Endothelial cell (in vitro differentiated cells): ENCODE data around the gene IDH3A. TPM values are rescaled to one million over a fixed set of nuclear protein-coding genes. Genes with fewer than 3 reads are reported as not detected.
A peak's percentile ranks its signal among the peaks of the same experiment; 100 is the strongest.

ENCODE experiments used
- DNase-seq: peaks from one replicate; pipeline ENCODE4 v3.0.0; 2021; ENCODE audit warnings: low spot score
- H3K27ac Mint-ChIP-seq: one replicate; pipeline ENCODE4 v1.8.0; 2021; ENCODE audit warnings: mixed read lengths, inconsistent platforms; ENCODE audit not compliant: unreplicated experiment
- H3K27me3 Mint-ChIP-seq: one replicate; pipeline ENCODE4 v1.8.0; 2021; ENCODE audit warnings: mild to moderate bottlenecking, moderate library complexity, mixed read lengths, inconsistent platforms; ENCODE audit not compliant: unreplicated experiment
- H3K36me3 Mint-ChIP-seq: one replicate; pipeline ENCODE4 v1.8.0; 2021; ENCODE audit warnings: mild to moderate bottlenecking, low read depth, mixed read lengths, inconsistent platforms; ENCODE audit not compliant: unreplicated experiment
- H3K4me1 Mint-ChIP-seq: one replicate; pipeline ENCODE4 v1.8.0; 2021; ENCODE audit warnings: mild to moderate bottlenecking, mixed read lengths, inconsistent platforms; ENCODE audit not compliant: unreplicated experiment
- H3K4me3 Mint-ChIP-seq: one replicate; pipeline ENCODE4 v1.8.0; 2021; ENCODE audit warnings: mild to moderate bottlenecking, mixed read lengths, inconsistent platforms; ENCODE audit not compliant: unreplicated experiment
- H3K9me3 Mint-ChIP-seq: one replicate; pipeline ENCODE4 v1.8.0; 2021; ENCODE audit warnings: mixed read lengths, inconsistent platforms; ENCODE audit not compliant: unreplicated experiment
- total RNA-seq: library from RNA; stranded (reverse); fragmentation: NEBNext Ultra II Directional; extraction: Animal tissue kit (Norgen Biotek cat#: 25700); gene quantifications from one replicate; pipeline ENCODE4 v1.2.1, GENCODE V29; 2021; ENCODE audit not compliant: unreplicated experiment
- TF ChIP-seq, protein P1 (sequence below): fragments of 200-600 bp; sonication (generic); IDR thresholded peaks from one replicate; pipeline ENCODE4 v1.5.0; 2021; ENCODE audit warnings: antibody characterized with exemption; ENCODE audit not compliant: unreplicated experiment

The IDH3A gene
- total RNA-seq, 1 donor from 2014 or later: 19.9 TPM

DNA sequence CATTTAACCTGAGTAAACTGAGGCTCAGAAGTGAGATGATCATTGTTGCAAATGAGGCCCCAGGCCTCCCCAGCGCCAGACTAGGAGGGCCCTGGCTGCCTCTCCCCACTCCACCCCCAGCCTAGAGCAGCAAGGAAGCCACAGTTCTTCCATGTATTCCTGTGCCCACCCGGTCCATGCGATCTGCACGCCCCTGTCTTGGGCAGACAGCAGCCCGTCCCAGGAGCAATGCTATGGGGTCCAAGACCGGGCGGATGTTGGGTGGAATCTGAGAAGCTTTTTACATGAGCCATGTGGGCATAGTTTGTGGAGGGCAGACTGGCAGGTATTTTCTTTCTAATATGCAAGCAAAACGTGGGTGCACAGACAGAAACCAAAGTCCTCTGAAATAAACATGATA, 41.7 kb upstream of the IDH3A start:
- TF ChIP-seq, protein P1, sequence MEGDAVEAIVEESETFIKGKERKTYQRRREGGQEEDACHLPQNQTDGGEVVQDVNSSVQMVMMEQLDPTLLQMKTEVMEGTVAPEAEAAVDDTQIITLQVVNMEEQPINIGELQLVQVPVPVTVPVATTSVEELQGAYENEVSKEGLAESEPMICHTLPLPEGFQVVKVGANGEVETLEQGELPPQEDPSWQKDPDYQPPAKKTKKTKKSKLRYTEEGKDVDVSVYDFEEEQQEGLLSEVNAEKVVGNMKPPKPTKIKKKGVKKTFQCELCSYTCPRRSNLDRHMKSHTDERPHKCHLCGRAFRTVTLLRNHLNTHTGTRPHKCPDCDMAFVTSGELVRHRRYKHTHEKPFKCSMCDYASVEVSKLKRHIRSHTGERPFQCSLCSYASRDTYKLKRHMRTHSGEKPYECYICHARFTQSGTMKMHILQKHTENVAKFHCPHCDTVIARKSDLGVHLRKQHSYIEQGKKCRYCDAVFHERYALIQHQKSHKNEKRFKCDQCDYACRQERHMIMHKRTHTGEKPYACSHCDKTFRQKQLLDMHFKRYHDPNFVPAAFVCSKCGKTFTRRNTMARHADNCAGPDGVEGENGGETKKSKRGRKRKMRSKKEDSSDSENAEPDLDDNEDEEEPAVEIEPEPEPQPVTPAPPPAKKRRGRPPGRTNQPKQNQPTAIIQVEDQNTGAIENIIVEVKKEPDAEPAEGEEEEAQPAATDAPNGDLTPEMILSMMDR: no peak

DNA sequence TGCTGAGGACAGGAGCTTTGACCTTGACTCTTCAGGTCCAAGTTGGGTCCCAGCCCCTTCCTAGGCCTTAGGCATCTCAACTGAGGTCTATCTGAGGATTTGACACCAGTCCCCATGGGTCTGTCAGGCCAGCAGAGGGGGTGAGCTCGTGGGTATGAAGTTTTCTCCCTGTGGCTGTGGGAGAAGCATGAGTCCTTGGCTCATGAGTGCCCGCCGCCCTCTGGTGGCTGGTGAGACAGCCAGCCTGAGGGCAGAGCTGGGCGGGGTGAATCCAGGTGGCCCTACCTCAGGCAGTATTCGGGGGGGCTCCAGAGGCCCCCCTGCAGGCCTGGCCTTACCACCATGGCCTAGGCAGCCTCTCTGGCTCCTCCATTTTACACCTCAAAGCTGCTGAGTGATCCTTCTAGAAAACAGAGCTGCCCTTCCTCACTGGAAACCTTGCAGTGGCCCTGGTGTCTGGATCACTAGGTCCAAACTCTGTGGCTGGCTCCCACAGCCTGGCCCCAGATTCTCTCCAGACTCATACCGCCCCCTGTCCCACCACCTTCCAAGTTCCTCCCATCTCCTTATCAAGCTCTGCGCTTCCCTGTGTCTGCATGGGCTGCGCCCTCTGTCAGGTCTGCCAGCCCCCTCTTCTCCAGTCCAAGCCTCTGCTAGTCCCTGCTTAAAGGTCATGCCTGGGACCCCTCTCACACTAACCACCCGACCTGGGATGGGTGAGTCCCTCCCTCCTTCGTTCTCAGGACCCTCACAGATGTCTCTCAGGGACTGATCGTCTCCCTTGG, 40.7 kb upstream of the IDH3A start:
- Mint-ChIP-seq H3K9me3 (no peaks in the 10 kb centered on the region), H3K27ac (no peak overlapping the region), H3K4me1 (peaks cover 14% of the 10 kb centered on the region), H3K27me3 (peaks cover 4% of the 10 kb centered on the region), H3K36me3 (no peaks in the 10 kb centered on the region), H3K4me3 (peak overlapping the region; percentile 44)
- peak; percentile 87 for DNase-seq
- TF ChIP-seq, protein P1: peak; percentile 84

More for the DNA sequence above, 41.7 kb upstream of the IDH3A start:
- H3K36me3 Mint-ChIP-seq: no peaks in the 10 kb centered on the region
- no peaks in the 10 kb centered on the region for H3K9me3 Mint-ChIP-seq
- peaks cover 4% of the 10 kb centered on the region for H3K27me3 Mint-ChIP-seq
- no peak overlapping the region for H3K27ac Mint-ChIP-seq
- no peak for DNase-seq
- peaks cover 14% of the 10 kb centered on the region for H3K4me1 Mint-ChIP-seq
- H3K4me3 Mint-ChIP-seq: no peak overlapping the region

DNA sequence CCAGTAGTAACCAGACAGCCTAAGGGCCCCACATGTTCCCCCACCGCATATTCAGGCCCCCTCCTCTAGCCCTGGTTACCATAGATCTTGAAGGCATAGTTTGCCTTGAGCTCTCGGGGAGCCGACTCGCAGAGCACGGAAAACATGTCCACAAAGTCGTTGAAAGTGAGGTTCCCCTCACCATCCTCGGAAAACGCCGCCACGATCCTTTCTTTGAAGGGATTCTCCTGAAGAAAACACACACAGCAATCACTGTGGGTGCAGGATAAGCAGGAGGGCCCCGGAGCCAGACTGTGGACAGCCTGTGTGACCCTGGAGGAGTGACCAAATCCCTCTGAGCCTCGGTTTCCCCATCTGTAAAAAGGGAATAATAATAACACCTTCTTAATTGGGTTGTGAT, 40.0 kb upstream of the IDH3A start:
- Mint-ChIP-seq H3K36me3 (no peaks in the 10 kb centered on the region), H3K9me3 (no peaks in the 10 kb centered on the region), H3K27ac (no peak overlapping the region), H3K4me1 (peaks cover 9% of the 10 kb centered on the region), H3K27me3 (peaks cover 4% of the 10 kb centered on the region), H3K4me3 (no peak overlapping the region)
- TF ChIP-seq, protein P1: no peak
- DNase-seq: no peak

DNA sequence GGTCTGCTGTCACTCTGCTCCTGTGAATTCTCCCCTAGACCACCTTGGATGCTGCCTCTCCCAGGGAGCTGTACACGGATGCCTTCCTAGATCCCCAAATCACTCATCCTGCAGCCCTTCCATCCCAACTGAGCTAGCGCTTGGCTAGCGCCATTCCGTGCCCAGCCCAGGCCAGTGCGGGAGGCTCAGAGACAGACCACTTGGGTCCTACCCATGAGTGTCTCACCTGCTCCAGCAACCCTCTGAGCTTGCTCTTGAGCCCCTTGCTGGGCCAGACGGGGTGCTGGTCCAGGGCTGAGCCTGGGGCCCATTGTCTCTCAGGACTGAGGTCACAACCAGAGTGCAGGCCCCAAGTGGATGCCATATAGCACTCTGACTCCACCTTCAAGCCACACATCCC, 39.1 kb upstream of the IDH3A start:
- DNase-seq: no peak
- H3K27ac Mint-ChIP-seq: no peak overlapping the region
- no peaks in the 10 kb centered on the region for H3K27me3 Mint-ChIP-seq
- TF ChIP-seq, protein P1: no peak
- no peak overlapping the region for H3K4me3 Mint-ChIP-seq
- H3K4me1 Mint-ChIP-seq: peaks cover 4% of the 10 kb centered on the region
- H3K36me3 Mint-ChIP-seq: no peaks in the 10 kb centered on the region
- H3K9me3 Mint-ChIP-seq: no peaks in the 10 kb centered on the region

DNA sequence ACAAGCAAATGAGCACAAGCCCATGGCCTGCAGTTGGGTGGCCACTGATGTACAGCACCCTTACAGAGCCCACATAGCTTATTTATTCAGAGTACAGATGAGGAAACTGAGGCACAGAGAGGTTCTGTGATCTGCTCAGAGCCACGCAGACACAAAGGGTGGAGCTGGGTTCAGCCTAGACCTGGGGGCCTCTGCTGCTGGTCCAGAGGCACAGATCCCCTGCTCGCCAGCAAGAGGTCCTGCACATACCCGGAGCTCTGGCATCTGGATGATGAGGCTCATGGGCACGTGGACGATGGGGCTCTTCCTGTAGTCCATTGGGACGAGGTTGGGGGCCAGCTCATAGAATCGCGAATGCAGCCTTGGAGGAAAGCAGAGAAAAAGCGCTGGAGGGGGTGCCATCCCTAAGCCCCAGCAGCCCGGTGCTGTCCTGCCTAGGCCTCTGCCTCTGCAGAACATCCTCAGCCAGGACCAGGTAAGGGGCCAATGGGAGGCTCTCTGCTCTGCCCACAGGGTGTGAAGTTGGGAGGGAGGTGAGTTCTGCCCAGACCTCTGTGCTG, 38.2 kb upstream of the IDH3A start:
- no peaks in the 10 kb centered on the region for H3K9me3 Mint-ChIP-seq
- H3K4me1 Mint-ChIP-seq: peaks cover 1% of the 10 kb centered on the region
- no peaks in the 10 kb centered on the region for H3K27me3 Mint-ChIP-seq
- TF ChIP-seq, protein P1: no peak
- no peak for DNase-seq
- H3K4me3 Mint-ChIP-seq: no peak overlapping the region
- no peaks in the 10 kb centered on the region for H3K36me3 Mint-ChIP-seq
- no peak overlapping the region for H3K27ac Mint-ChIP-seq
